DMS153 (cell line): ENCODE data around the gene FHL2.

Experiments used
- DNase-seq: peaks from one replicate; lab custom pipeline; 2025; lab: John Stamatoyannopoulos, UW

Gene FHL2

DNA sequence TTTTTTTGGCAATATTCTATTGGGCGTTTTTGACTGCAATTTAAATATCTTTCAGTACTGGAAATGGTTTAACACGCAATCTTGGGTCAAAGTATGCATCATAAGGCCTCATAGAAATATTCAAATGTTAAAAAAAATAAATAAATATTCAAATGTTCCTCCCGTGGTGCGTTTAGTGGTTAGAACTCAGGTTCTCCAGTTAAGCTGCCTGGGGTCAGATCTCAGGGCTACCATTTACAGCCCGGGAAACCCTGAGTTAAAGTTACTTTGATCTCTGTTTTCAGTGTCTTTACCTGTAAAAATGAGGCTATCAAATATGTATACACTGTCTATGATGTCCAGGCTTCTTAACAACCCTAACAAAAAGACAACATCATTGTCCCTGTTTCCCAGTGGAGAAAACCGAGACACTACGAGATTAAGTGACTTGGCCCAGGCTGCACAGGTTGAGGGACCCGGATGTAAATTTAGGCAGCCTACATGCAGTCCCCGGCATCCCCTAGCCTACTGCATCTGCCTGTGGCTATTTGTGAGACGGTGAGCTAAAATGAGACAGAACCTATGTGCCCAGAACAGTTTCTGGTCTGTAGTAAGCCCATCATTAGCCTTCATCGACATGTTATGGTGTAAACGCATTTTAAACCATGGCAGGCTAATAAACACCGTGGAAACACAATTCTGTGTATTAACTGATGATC lies 1.7 kb downstream of the FHL2 start:
- no peak for DNase-seq

DNA sequence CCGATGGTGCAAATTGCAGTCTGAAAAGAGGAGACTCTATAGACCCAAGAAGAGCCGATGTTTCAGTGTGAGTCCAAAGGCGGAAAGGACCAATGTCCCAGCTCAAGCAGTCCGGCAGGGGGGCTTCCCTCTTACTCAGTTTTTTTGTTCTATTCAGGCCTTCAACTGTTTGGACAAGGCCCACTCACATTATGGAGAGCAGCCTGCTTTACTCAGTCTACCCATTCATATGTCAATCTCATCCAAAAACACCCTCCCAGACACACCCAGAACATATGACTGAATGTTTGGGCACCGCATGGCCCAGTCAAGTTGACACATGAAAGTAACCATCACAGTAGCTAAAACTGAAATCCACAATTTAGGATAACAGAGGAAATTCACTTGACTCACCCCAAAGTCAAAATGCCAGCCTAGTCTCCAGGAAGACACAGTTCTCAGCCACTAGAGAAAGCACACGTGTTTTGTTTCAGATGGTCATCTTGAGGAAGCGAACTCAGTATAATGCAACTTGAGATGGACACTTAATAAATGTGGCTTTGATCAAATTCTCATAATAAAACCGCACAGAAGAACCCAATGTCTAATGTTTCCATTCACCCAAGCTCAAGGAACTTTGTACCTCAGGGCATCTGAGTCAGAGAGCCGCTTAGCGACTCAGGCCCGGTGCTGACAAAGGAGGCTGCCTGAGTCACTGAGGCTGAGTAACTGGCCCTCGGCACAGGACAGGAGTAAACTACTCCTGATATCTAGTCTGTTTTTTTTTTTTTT lies 2.4 kb downstream of the FHL2 start:
- no peak for DNase-seq

DNA sequence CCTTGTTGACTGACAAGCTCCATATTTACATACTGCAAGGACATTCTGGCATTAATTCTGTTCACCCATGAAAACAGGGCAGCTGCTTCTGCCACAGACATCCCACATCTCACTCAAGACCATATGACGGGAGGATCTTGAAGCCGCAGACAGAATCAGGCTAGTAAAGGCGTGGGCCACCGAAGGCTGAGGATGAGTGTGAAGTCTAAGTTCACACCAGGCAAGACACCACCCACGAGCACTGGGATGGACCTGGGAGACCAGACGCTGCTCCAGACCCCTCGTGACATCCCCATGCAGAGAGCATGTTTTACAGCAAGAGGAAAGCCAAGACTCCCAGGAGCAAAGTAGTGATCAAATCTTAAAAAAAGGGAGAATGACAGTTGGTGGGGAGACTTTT lies 3.2 kb downstream of the FHL2 start:
- DNase-seq: no peak

DNA sequence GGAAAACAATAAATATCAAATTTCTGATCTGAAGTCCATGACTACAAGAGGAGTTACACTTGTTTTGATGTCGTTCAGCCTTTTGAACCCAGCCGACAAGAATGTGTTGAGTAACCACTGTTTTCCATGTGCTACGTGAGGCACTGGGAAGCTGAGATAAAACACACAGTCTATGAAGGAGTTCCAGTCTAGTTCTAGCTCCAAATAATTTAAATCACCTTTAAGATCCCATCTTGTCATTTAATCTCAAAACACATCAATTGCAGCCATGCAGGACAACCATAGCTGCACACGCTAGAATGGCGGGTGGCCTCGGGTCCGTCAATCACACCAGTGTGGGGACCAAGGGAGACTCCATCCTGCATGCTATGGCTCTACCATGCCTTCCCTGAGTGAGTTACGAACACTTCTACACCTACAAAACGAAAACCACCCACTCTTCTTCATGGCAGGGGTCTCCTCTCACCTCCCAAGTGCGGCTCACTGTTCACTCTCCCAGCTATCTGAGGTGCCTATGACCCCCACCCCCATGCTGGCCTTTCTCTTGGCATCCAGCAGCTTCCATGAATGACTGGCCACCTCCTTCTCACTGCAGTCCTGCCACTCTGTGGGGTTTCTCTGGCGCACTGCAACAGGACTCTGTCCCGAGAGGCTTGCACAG lies 3.8 kb downstream of the FHL2 start:
- DNase-seq: no peak

- no peak for DNase-seq
Observed at GRCh38 chr2:105393373-105394055, 5.3 kb downstream of the FHL2 start.

DNA sequence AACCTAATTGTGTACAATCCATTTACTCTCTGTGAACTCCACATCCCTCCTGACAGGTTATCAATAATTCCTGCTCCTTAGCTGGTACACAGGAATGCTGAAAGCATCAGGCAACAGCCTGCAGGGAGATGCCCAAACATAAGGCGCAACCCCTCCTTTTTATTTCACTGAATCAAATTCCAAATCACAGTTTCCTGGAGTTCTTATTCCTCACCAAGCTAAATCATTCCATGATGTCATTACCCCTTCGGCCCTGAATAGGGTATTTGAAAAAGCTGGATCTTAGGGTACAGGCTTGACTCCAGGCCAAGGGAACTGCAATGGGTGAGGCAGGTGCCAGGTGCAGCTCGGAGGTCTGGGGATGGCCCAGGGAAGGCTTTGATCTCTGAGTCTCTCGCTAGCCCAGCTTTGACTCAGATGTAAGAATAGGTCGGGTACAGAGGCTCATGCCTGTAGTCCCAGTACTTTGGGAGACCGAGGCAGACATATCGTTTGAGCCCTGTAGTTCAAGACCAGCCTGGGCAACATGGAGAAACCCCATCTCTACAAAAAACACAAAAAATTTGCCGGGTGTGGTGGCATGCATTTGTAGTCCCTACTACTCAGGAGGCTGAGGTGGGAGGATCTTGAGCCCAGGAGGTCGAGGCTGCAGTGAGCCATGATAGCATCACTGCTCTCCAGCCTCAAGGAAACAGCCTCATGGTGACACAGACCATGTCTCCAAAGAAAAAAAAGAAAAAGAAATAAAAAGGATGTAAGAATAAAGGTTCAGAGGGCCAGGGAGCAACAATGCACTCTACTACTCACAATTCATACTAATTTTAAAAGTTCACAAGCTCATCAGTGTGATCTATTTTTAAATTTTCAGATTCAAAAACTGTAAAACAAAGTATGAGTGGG lies 6.8 kb downstream of the FHL2 start:
- DNase-seq: no peak

DNA sequence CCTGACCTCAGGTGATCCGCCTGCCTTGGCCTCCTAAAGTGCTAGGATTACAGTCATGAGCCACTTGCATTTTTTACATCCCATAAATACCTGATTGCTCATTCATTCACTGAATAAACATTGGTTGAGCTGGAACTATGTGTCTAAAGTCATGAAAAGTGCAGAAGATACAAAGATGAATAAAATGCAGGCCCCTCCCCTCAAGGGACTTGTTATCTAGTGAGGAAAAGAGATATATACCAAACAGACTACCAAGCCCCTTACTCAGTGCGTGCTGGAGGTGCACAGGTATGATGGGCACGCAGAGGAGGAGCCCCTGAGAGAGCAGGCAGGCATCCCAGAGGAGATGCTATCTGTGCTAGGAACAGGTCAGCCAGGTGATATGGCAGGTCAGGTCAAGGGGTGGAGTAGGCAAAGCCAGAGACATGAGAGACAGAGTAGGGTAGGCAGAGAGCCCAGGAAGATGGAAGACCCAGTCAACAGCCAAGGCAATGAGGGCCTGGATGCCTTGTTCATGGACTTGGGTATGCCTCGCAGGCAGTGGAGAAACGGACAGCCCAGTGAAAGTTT lies 7.7 kb downstream of the FHL2 start:
- no peak for DNase-seq

GRCh38 chr2:105390454-105390853 lies 8.4 kb downstream of the FHL2 start:
- DNase-seq: no peak

- DNase-seq: no peak
Observed at GRCh38 chr2:105388971-105389381, 9.9 kb downstream of the FHL2 start.

DNA sequence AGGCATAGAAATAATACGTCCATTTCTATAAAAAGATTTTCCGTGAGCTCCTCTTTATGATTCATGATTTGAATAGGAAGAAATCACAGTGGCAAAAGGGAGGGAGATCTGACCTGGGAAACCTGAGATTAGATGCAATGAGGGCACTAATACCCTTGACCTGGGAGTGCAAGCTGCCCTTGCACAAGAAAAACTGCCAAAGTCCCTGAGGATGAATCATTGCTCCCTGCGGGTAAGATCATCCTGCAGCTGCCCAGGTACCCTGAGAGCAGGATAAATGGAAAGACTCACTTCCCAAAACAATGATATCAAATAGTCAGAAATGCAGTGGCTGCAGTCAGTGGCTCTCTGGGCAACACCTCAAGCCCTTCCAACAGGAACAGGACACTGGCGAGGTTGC lies 11.6 kb downstream of the FHL2 start:
- no peak for DNase-seq

- no peak for DNase-seq
Observed at GRCh38 chr2:105385731-105386540, 12.9 kb downstream of the FHL2 start.

DNA sequence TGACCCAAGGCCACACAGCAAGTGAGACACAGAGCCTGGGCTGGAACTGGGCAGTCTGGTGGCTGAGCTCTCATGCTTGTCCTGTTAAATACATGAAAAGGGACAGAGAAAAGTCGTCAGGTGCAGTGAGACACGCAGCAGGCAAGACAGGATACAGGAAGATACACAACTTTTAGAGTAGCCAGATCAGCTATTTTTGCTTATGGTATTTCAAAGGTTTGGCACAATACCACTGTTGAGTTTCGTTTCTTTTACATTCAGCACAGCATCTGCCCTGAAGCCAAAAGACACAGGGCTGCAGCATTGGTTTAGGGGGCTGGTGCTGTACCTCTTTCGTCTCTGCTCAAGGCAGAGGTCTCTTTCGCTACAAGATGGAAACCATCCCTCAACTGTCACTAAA lies 14.0 kb downstream of the FHL2 start:
- no peak for DNase-seq

DNA sequence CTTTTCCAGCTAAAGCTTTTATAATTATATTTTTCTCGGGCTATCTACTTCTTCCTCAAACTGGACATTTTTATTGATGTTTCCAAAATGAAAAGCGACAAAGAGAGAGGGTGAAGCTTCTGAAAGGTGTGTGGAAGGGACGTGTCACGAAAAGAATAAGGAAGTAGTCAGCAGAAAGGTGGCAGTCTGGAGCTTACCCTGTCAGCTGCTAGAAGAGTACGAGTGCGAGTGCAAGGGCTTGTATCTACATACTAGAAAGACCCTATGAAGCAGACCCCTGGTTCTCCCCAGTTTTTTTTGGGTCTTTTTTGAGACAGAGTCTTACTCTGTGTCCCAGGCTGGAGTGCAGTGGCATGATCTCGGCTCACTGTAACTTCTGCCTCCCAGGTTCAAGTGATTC lies 14.6 kb downstream of the FHL2 start:
- DNase-seq: no peak

DNA sequence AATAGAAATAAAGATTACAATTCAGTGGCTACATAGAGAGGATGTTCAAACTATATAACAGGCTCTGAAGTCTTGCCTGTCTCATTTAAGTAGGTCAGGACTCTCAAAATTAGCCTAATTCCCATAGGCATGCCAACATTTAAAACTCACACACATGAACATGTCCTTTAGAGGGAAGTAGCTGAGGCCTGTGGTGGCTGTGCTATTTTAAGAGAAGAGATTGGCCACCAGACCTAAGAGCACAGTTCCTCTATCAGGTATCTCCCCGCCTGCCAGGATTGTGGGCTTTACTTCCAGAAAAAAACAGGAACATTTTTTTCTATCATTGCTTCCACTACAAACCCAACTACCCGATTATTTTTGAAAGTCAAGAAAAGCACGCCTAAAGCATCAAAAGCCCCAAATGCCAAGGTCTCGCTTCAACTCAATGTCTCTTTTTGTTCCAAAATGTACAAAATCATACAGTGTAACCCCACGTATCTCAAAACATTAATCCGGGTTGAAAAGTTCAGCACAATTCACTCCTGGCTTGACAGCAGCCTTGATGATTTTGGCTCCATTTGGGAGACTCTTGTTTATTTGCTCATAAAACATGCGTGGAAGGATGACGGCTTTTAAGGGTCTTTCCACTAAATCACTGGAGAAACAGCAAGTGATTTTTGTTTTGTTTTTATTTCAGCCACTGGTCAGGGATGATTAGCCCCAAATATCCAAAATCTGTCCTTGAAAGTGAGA lies 15.3 kb downstream of the FHL2 start:
- no peak for DNase-seq

GRCh38 chr2:105382177-105382576 lies 16.7 kb downstream of the FHL2 start:
- no peak for DNase-seq

DNA sequence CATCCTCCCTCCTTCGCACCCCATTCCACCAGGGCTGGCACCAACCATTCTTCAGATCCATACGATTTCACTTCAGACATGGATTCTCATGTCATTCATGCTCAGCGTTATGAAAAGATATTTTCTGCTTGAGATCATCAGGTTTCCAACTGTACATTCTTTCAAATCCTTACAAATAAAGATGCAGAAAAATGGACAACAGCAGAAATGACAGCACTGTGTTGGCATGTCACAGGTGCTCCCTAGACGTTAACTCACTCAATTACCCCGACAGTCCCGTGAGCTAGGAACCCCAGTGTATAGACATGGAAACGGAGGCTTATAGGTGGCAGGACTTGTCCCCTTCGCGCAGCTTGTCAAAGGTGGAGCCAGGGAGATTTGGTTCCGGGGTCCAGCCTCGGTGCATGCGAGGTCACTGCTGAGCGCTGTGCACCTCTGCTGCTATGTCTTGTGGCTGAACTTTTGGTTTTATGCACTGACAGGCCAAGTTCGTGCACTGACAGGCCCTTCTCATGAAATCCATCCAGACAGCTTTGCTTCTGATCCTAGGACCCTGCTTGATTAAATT lies 17.7 kb downstream of the FHL2 start:
- DNase-seq: no peak

GRCh38 chr2:105380432-105381100 lies 18.3 kb downstream of the FHL2 start:
- no peak for DNase-seq

GRCh38 chr2:105379741-105380186 lies 19.1 kb downstream of the FHL2 start:
- no peak for DNase-seq
